Spinal cord (tissue), 10 donors: Measurements from ENCODE around the gene SPATS2L. TPM values are rescaled to one million over a fixed set of nuclear protein-coding genes. Genes with fewer than 3 reads are reported as not detected.
A peak's percentile ranks its signal among the peaks of the same experiment; 100 is the strongest.

Source experiments
- DNase-seq, 6 donors: peaks; one replicate each; pipeline versions ENCODE4 v3.0.0 to v3.0.0-alpha.2; 2013 to 2015; ENCODE audit warnings: low spot score in 6 of 6, low read depth in 4 of 6
- H3K27ac ChIP-seq: one replicate; pipeline ENCODE4 v1.5.1; 2013; ENCODE audit warnings: low read depth, low read length, control low read depth
- H3K27me3 ChIP-seq: one replicate; pipeline ENCODE4 v1.6.1; 2013; ENCODE audit warnings: low read length; ENCODE audit not compliant: control insufficient read depth, insufficient read depth
- H3K36me3 ChIP-seq: one replicate; pipeline ENCODE4 v1.6.1; 2013; ENCODE audit warnings: low read length; ENCODE audit not compliant: control insufficient read depth, insufficient read depth
- H3K4me1 ChIP-seq: one replicate; pipeline ENCODE4 v1.6.1; 2013; ENCODE audit warnings: low read length; ENCODE audit not compliant: control insufficient read depth, insufficient read depth
- H3K4me3 ChIP-seq: one replicate; pipeline ENCODE4 v1.5.1; 2013; ENCODE audit warnings: low read depth, low read length, control low read depth
- H3K9me3 ChIP-seq: one replicate; pipeline ENCODE4 v1.6.1; 2013; ENCODE audit warnings: low read length; ENCODE audit not compliant: control insufficient read depth, insufficient read depth
- WGBS: methylation state at CpG from one replicate; pipeline ENCODE4 v1.1.5; 2013; ENCODE audit warnings: missing lambda C conversion rate; ENCODE audit not compliant: insufficient coverage; 5-methylcytosine and 5-hydroxymethylcytosine counted together
- polyA plus RNA-seq, 2 donors: library from polyadenylated mRNA; unstranded; fragments of 120-200 nt; gene quantifications; one replicate each; pipeline ENCODE4 v1.2.1, GENCODE V29; 2013; ENCODE audit not compliant: insufficient read length in 2 of 2
- total RNA-seq, 2 donors: library from RNA; depleted of rRNA in 1 of 2; stranded (reverse); fragments of 120-200 nt in 1 of 2; fragments of >200 nt in 1 of 2; gene quantifications; one replicate each; pipeline versions ENCODE4 v1.2.3 to v1.2.4, GENCODE V29; 2013 to 2014
- donor health status: healthy.

The SPATS2L gene
- total and polyA plus RNA-seq, 4 donors = 75.3 to 144 (median 108) TPM

DNA sequence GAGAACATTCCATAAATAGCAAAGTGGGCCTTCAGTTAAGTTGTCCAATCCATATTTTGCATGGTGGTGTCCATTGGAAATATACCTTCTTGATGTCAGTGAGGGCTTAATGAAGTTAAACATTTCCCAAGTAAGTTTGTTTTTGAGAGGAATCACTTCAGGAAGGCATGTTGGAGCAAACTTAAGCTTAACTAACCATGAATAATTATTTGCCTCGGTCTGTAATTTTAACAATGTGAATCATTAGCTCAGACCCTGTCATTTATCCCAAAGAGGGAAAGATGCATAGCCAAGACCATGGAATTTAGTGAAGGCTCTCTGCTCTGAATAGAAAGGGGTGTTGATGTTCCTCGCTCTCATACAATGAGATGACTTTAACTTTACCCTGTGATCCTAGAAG is 47.4 kb downstream of the SPATS2L start:
- H3K9me3 ChIP-seq = no peaks in the 10 kb centered on the region
- no peaks in the 10 kb centered on the region for H3K36me3 ChIP-seq
- no peak overlapping the region for H3K27ac ChIP-seq
- no peaks in the 10 kb centered on the region for H3K27me3 ChIP-seq
- WGBS = no CpG with 5 or more reads among the region's 2 CpGs
- DNase-seq = no peak
- no peaks in the 10 kb centered on the region for H3K4me1 ChIP-seq
- no peak overlapping the region for H3K4me3 ChIP-seq

DNA sequence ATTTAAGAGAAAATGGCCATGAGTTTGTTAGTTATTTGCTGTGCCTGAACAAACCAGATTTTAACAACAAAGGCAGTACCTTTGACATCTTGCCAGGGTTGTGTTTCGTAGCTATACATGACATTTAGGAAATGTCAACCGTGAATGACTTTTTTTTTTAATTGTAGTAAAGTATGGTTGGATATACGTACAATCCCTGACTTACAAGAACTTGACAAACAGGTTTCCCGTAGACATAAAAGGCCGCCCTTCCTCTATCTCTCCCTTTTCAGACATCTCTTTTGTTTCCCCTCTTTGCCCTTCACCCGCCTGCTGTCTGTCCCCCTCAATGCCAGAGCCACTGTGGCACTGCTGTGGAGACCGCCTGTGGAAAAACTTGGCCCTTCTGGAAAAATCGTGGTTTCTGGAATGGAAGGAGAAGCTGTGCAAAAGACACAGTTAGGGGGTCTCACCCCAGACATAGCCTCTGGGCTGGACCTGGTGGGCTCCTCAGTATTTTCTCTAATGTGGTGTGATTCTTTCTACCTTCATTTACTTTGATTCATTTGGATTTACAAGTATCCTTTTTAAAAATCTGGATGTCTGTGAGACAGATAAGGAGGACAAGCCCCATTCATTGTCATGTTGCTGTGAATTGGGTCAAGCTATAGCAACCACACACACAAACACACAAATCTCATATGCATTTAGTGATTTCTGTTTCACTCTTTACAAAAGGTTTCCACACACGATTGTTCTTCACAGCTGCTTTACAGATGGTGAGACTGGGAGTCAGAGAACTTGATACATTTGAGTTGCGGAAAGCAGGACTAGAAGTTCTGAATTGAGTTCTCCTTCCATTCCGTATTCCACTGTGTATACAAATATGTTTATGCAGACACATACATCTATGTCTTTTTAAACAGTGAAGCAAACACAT is 48.6 kb downstream of the SPATS2L start:
- no peak overlapping the region for H3K4me3 ChIP-seq
- no peaks in the 10 kb centered on the region for H3K27me3 ChIP-seq
- H3K4me1 ChIP-seq = no peaks in the 10 kb centered on the region
- no peak for DNase-seq
- WGBS = 50% methylated on average over 1 of the region's 11 CpGs
- no peaks in the 10 kb centered on the region for H3K9me3 ChIP-seq
- no peaks in the 10 kb centered on the region for H3K36me3 ChIP-seq
- H3K27ac ChIP-seq = no peak overlapping the region

DNA sequence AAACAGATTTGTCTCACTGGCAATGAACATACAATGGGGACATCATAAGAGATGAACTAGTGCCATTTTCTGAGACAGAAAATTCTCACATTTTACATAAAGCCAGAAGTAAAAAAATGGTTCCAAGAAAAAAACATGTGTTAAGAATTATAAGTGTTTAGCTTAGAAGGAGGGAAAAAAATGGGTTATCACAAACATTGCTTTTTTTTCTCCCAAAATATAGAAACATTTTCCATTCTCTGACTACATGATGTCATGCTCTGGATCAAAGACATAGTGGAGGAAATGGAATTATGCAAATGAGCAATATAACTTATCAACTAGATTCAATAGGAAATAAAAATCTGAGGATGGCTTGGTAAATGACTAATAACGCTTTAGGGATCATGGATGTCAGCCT is 49.8 kb downstream of the SPATS2L start:
- WGBS = no CpG with 5 or more reads among the region's 1 CpG
- H3K4me3 ChIP-seq = no peak overlapping the region
- H3K4me1 ChIP-seq = no peaks in the 10 kb centered on the region
- no peaks in the 10 kb centered on the region for H3K9me3 ChIP-seq
- peak in 1 of 6 donors; percentile 60 for DNase-seq
- no peaks in the 10 kb centered on the region for H3K27me3 ChIP-seq
- no peak overlapping the region for H3K27ac ChIP-seq
- no peaks in the 10 kb centered on the region for H3K36me3 ChIP-seq

DNA sequence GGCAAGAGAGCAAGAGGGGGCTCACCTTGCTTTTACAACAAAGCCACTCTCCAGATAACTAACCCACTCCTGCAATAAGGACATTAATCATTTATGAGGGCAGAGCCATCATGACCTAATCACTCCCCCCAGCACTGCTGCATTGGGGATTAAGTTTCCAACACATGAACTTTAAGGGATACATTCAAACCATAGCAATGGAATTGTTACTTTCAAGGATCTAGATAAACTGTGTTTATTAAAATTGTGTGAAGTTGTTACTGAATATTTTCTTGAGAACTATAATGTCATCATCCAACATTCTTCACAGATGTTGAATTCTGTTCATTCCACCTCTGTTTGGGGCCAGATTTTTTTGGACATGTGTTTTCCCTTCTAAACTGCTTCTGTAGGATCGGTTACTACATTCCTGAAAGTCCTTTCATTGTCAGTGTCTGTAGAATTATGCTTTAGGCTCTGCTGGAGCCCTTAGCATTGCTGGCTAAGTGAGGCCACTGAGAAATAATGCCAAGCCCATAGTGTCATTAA is 50.4 kb downstream of the SPATS2L start:
- Histone ChIP-seq H3K4me3 (no peak overlapping the region), H3K36me3 (no peaks in the 10 kb centered on the region), H3K27ac (no peak overlapping the region), H3K9me3 (no peaks in the 10 kb centered on the region), H3K27me3 (no peaks in the 10 kb centered on the region), H3K4me1 (no peaks in the 10 kb centered on the region)
- no CpG with 5 or more reads among the region's 1 CpG for WGBS
- no peak for DNase-seq

DNA sequence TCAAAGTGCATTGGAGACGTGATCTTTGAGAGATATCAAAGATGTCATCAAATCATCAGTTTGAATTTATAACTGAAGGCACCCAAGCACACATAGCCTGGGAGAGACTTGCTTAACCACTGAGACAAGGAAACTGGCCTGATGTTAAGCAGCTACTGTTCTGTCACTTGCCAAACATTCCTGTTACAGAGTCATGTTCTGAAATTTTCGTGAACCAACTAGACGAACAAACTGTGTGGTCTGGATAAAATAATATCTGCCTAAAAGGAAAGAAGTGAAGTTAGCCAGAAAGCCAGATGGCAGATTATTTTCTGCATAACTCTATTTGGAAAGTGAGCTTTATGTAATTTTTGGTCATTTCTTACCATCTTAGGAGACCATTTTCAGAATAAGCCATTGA is 51.4 kb downstream of the SPATS2L start:
- H3K9me3 ChIP-seq = no peaks in the 10 kb centered on the region
- H3K4me3 ChIP-seq = no peak overlapping the region
- 100% methylated on average over 1 of the region's 3 CpGs for WGBS
- DNase-seq = no peak
- no peak overlapping the region for H3K27ac ChIP-seq
- no peaks in the 10 kb centered on the region for H3K27me3 ChIP-seq
- H3K36me3 ChIP-seq = no peaks in the 10 kb centered on the region
- no peaks in the 10 kb centered on the region for H3K4me1 ChIP-seq

DNA sequence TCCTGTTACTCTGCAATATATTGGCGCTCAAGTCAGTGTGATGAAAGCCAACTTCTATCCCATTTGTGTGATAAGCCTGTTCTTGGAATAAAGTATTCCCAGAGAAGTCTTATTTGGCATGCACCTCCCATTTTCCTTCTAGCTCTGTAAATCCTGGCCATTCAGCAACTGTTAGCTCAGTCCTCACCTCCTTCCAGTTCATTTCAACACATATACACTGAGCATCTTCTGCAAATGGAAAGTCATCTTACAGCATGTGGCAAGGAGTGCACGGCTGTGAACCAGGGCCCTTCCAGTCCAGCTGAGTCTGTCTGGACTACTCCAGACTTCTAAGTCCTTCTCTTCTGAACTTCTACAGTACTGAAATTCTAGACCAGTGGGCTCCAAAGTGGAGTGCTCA is 53.1 kb downstream of the SPATS2L start:
- 100% methylated on average over 1 of the region's 2 CpGs for WGBS
- Histone ChIP-seq H3K27me3 (no peaks in the 10 kb centered on the region), H3K4me3 (no peak overlapping the region), H3K9me3 (no peaks in the 10 kb centered on the region), H3K36me3 (no peaks in the 10 kb centered on the region), H3K4me1 (no peaks in the 10 kb centered on the region), H3K27ac (no peak overlapping the region)
- DNase-seq = no peak

DNA sequence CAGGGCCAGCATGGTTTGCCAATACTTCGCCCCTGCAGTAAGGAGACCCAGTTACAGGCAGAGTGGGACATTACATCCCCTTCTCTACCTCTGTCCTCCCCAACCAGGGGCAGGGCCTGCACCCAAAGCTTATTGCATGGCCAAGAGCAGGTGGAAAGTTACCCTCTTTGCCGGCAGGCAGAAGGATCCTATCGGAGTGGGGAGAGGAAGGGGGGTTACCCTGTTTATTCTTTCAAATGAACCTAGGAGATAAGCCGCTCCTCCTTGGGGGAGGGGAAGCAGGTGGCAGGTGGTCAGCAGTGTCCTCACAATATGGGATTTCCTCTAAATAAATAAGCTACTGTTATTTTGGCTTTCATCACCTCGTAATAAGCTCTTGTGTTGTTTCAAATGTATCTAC is 53.9 kb downstream of the SPATS2L start:
- no peak overlapping the region for H3K4me3 ChIP-seq
- no peaks in the 10 kb centered on the region for H3K27me3 ChIP-seq
- H3K9me3 ChIP-seq = no peaks in the 10 kb centered on the region
- no peaks in the 10 kb centered on the region for H3K36me3 ChIP-seq
- DNase-seq = no peak
- no peaks in the 10 kb centered on the region for H3K4me1 ChIP-seq
- H3K27ac ChIP-seq = no peak overlapping the region
- 68% methylated on average over 3 of the region's 5 CpGs for WGBS

DNA sequence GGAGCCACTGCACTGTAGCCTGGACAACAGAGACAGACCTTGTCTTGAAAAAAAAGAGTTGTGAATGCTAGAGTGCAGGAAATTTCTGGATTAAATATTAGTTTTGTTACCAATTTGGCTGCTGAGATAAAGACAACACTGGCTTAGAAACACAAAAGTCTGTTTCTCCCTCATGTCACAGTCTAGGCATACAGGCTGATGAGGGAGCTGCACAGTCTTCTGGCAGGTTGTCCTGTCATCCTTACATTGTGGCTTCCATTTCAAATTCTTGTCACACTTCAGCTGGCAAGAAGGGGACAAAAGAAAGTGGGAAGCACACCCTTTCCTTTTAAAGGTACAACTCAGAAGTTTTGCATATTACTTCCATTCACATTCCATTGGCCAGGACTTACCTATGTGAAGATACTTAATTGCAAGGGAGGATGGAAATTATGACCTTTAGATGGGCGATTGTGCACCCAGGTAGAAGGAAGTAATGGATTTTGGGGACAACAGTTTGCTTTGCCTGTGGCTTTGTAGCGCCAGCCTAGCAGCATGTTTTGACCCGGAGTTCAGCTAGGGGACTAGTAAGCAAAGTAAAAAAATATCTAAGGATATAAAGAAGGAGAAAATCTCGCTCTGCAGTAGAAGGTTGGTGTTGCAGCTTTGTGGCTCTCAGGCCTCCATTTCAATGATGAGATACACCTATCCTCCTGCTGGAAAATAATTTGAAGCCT is 55.9 kb downstream of the SPATS2L start:
- Histone ChIP-seq H3K9me3 (no peaks in the 10 kb centered on the region), H3K27me3 (no peaks in the 10 kb centered on the region), H3K4me3 (no peak overlapping the region), H3K4me1 (no peaks in the 10 kb centered on the region), H3K27ac (no peak overlapping the region), H3K36me3 (no peaks in the 10 kb centered on the region)
- 93% methylated on average over 4 of the region's 4 CpGs for WGBS
- DNase-seq = no peak

DNA sequence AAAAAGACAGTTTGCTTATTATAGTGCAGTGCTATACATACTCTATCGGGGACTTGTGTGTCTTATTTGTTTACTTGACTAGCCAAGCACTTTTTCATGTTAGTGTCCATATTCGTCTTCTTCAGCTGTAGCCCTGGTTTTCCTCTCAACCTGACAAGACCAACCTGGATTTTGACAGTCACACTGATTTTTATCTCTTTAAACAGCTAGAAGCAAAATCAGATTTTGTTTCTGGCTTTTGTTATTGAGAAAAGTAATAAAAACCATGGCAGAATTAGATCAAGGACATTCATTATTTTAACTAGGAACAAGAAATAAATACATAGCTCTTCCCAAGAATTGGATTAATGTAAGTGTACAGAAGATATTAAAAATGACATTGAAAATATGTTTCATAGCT is 56.8 kb downstream of the SPATS2L start:
- H3K36me3 ChIP-seq = no peaks in the 10 kb centered on the region
- H3K27me3 ChIP-seq = no peaks in the 10 kb centered on the region
- H3K4me3 ChIP-seq = no peak overlapping the region
- H3K27ac ChIP-seq = no peak overlapping the region
- no peak for DNase-seq
- no peaks in the 10 kb centered on the region for H3K9me3 ChIP-seq
- no peaks in the 10 kb centered on the region for H3K4me1 ChIP-seq
- WGBS = no CpG with 5 or more reads among the region's 2 CpGs
